GM19455 (cell line): ENCODE measurements around the gene PRDM10.
A peak's percentile ranks its signal among the peaks of the same experiment; 100 is the strongest.
"Not testable (repeated sequence)": the region's sequence is repeated elsewhere in the genome, so short reads cannot be mapped to it uniquely, and the experiment has no call there.

Source experiments
- ATAC-seq: cut with Tn5 transposase; IDR thresholded peaks from one replicate; pipeline ENCODE4 v1.9.1; 2021; ENCODE audit not compliant: unreplicated experiment

The PRDM10 gene

DNA sequence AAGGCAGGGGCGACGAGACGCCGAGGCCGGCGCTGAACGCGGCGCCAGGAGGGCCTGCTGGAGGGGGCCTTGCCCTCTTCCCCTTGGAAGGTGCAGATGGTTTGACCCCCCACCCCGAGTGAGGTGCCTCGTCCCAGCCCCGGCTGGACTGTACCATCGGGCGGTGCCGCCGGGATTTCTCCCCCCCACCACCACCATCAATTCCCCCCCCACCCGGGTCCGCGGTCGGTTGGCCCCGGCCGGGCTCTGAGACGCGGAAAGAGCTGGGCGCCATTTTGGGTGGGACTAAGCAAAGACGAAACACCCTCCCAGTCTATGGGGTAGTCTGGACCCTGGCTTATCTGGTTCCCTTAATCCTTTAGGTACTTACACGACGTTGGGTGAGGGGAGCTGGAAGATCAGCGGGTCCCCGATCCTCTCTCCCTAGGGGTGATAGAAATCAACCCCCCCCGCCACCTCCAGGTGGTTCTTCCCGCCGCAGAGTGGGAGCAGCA lies at the start of gene PRDM10:
Gene PRDM10 (minus strand): TSS at position 484 of the 494 bp plus-strand sequence. CDS start 41,871 bp downstream, outside the sequence.
- peak; percentile 40 for ATAC-seq

- ATAC-seq: no peak
Measured at GRCh38 chr11:130051082-130051481, 48.4 kb upstream of the PRDM10 start.

GRCh38 chr11:130050257-130050656 lies 47.6 kb upstream of the PRDM10 start:
- ATAC-seq: no peak

GRCh38 chr11:130049328-130049771 lies 46.7 kb upstream of the PRDM10 start:
- ATAC-seq: no peak

- ATAC-seq: no peak
Measured at GRCh38 chr11:130047141-130047540, 44.5 kb upstream of the PRDM10 start.

- ATAC-seq: no peak
Measured at GRCh38 chr11:130043575-130043974, 40.9 kb upstream of the PRDM10 start.

DNA sequence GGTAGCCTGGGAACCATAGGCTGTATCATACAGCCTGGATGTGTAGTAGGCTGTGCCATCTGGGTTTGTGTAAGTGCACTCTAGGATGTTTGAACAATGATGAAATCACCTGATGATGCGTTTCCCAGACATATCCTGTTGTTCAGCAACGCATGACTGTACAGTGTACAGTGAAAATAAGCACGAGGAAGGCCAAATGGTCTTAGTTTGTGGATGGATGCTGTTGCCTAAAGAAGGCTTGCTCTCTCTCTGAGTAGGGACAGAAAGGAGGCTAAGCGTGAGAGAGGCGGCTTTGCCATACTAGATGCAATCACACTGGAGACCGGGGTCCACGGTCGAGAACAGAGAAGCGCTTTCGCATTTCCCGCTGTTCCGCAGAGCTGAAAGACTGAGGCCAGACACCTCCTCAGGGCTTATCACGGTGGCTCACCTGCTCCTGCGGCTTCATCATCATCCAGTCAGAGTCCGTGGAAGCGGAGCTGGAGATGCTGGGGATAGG lies 39.5 kb upstream of the PRDM10 start:
- no peak for ATAC-seq

DNA sequence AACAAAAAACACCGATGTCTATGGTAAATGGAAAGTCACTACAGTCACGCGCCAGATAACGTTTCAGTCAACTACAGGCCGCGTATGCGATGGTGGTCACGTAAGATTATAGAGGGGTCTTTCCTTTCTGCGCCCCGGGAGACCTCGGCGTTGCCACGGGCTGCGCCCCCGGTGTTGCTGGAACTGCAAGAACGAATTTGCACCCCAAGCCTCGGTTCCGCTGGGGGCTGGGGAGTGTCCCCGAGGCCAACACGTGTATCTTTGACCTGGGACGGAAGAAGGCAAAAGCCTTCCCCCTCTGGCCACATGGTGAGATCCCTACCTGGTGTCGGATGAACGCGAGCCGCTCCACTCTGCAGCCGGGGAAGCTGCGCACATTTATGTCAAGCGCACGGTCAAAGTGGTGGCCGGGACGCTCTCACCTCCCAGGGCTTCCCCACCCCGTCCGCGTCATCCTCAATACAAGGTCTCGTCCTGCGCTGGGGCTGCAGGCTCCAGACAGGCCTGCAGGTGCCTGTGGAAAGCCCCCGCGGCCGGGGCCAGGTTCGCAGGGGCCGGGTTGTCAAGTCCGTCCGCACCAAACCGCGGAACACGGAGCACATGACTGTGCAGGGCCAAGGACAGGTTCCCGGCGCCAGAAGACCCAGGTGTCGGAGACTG lies 37.8 kb upstream of the PRDM10 start:
- no peak for ATAC-seq

GRCh38 chr11:130037881-130038585 lies 35.4 kb upstream of the PRDM10 start:
- ATAC-seq: no peak

DNA sequence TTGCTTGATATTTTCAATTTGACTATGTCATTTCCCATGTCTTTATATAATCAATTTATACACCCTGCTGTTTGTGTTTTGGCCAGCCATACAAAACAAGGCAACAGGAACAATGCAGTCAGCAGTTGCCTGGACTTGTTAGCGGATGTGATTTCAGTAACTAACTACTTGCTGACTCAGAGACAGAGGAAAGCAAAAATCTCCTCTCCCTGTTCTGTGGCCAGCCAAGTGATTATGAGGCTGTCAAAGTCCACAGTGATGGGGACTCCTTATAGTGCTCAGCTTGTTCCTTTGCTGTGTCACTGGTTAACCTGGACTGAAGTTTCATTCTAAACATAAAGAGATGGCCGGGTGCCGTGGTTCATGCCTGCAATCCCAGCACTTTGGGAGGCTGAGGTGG lies 34.4 kb upstream of the PRDM10 start:
- ATAC-seq: no peak

DNA sequence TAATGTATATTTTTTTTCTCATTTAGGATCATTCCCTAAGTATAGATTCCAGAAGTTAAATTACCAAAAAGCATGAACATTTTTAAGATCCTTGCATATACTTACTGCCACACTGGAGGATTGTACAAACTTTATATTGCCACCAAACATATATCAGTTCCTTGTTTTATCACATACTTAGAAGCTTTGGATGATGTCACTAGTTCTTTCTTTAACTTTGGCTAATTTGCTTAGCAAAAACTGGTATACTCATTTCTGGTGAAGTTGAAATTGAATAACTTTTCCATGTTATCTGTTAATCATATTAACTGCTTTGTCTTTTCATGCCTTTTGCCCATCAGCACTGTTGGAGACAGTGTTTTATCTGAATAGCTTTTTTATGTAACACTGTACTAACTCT lies 31.6 kb upstream of the PRDM10 start:
- no peak for ATAC-seq

GRCh38 chr11:130032931-130033330 lies 30.3 kb upstream of the PRDM10 start:
- ATAC-seq: no peak

GRCh38 chr11:130031945-130032344 lies 29.3 kb upstream of the PRDM10 start:
- ATAC-seq: no peak

DNA sequence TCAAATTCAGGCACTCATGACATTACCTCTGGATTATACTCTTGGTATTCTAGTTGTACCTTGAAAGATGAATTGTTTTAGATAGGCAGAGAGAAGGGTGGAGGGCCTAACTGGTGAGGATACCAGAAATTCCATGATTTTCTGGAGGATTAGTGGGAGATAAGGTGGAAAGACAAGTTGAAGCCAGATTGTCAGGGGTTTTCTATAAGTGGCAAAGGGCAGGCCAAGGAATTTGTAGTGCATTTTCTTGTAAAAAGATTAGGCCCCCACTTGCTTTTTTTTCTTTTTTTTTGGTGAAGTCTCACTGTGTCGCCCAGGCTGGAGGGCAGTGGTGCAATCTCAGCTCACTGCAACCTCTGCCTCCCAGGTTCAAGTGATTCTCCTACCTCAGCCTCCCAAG lies 28.4 kb upstream of the PRDM10 start:
- ATAC-seq: no peak

DNA sequence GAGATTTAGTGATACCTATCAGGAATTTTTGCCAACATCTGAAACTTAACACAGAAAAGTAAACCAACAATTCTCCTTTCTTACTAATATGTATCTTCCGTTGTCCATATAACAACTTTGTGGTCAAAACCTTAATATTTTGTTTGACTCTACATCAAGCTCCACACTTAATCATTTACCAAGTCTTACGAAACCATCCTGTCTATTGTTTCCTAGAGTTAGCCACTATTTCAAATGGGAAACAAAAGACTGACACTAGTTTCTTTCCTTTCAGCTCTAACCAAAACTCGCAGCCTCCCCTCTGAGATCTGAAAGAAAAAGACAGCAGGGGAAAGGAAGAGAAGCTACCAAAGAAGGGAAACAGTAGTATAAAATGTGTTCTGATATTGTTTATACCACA lies 26.5 kb upstream of the PRDM10 start:
- ATAC-seq: no peak

- ATAC-seq: no peak
Measured at GRCh38 chr11:130025371-130025770, 22.7 kb upstream of the PRDM10 start.

GRCh38 chr11:130024361-130024760 lies 21.7 kb upstream of the PRDM10 start:
- ATAC-seq: no peak

GRCh38 chr11:130023204-130023603 lies 20.6 kb upstream of the PRDM10 start:
- ATAC-seq: peak; percentile 82

DNA sequence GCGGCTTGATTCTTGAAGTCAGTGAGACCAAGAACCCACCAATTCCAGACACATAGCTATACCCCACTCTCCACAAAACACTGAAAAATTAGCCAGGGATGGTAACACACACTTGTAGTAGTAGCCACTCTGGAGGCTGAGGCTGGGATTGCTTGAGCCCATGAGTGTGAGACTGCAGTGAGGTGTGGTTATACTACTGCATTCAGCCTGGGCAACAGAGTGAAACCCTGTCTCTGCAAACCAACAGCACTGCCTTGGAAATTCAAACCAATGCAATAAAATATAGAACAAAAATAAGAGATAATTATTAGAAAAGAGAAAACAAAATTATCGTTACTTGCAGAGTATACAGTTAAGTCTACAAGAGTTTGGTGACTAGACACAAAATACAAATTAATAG lies 20.2 kb upstream of the PRDM10 start:
- ATAC-seq: peak; percentile 9

DNA sequence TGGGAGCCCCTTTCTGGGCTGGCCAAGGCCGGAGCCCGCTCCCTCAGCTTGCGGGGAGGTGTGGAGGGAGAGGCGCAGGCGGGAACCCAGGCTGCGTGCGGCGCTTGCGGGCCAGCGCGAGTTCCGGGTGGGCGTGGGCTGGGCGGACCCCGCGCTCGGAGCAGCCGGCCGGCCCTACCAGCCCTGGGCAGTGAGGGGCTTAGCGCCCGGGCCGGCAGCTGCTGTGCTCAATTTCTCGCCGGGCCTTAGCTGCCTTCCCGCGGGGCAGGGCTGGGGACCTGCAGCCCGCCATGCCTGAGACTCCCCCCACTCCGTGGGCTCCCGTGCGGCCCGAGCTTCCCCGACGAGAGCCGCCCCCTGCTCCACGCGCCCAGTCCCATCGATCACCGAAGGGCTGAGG lies 19.0 kb upstream of the PRDM10 start:
- ATAC-seq: not testable (repeated sequence)

GRCh38 chr11:130020323-130020722 lies 17.7 kb upstream of the PRDM10 start:
- ATAC-seq: no peak

DNA sequence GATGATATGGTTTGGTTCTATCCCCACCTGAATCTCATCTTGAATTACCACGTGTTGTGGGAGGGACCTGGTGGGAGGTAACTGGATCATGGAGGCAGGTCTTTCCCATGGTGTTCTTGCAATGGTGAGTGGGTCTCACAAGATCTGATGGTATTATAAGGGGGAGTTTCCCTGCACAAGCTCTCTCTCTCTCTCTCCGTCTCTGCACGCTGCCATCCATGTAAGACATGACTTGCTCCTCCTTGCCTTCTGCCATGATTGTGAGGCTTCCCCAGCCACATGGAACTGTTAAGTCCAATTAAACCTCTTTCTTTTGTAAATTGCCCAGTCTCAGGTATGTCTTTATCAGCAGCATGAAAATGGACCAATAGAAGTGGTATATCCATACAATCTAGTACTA lies 13.2 kb upstream of the PRDM10 start:
- not testable (repeated sequence) for ATAC-seq
